Stimulated activated CD4-positive, alpha-beta T cell treated with anti-CD3 and anti-CD28 coated beads, Interleukin-4, amount 100 ng/mL, for 4 hours (primary cell): ENCODE measurements around the gene THEM5.
"Not testable (repeated sequence)": the region's sequence is repeated elsewhere in the genome, so short reads cannot be mapped to it uniquely, and the experiment has no call there.

Source experiments
- DNase-seq, 2 experiments: peaks; one replicate each; pipeline ENCODE4 v3.0.0-alpha.2; 2020

Gene THEM5

DNA sequence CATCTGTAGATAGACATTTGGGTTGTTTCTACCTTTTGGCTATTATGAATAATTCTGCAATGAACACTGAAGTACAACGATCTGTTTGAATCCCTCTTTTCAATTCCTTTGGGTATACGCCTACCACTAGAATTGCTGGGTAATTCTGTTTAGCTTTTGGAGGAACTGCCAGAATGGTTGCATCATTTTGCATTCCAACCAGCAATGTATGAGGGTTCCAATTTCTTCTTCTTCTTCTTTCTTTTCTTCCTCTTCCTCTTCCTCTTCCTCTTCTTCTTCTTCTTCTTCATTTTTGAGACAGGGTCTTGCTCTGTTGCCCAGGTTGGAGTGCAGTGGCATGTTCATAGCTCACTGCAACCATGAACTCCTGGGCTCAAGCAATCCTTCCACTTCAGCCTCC, 13.8 kb upstream of the THEM5 start:
- no peak for DNase-seq

DNA sequence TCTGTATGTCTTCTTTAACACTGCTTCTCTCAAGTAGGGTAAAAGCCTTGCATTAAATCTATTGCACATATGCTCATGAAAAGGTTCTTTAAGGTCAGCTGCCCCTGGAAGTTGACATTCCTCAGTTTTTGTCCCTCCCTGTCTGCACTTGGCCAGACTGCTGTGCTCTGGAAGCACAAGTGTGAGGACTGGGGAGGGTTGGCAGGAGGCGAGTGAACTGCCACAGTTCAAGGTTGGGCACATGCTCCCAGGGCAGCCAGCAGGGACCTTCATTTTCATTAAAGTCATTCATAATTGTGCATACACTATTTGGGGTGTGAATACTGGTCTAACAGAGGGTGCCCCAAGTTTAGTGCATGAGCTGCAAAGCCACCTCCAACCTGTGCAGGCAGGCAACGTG, 10.9 kb upstream of the THEM5 start:
- no peak for DNase-seq

DNA sequence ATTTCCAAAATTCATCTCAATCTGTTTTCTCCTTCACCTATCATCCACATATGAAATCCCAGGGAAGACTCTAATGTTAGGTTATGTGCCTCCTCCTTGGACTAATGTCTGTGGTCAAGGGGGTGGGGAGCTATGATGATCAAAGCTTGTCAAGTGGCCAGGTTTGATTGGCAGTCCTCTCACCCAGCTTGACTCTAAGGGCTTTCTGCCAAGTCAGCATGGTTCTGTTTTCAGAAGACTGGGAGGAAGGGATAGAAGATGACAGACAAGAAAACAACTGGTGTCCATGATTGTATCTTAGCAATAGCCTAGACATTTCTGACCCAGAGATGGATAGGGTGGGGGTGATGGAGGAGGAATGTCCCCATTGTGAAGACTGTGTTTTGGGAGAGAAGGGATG, 9.1 kb upstream of the THEM5 start:
- DNase-seq, result no peak

DNA sequence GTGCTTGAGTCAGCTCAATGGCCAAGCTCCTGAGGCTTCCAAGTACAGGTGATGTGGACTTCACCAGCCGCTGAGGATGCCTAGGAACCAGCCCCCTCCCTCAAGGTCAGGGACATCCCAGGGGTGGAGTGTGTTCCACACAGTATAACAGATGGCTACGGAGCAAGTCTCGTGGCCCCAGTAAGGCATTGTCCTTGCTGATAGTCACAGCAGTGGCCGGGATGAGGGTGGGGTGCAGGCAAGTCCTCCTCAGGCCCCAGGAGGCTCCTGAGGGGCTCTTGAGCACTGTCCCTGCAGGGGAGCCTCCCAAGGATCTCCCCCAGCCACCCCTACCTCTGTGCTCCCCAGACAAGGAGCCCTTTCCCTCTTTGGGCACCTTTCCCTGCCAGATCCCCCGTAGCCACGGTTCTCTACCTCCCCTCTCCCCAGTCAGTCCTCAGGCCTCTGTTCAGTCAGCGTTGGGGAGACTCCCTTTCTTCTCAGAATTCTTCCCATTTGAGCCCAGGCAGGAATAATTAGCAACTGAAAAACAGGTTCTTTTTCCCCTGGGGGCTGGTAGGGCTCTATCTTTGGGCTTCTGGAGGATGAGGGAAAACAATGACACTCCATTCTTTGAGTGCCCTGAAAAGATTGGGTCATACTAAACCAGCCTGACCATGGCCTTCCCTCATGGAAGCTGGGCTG, 7.1 kb upstream of the THEM5 start:
- DNase-seq, result no peak

DNA sequence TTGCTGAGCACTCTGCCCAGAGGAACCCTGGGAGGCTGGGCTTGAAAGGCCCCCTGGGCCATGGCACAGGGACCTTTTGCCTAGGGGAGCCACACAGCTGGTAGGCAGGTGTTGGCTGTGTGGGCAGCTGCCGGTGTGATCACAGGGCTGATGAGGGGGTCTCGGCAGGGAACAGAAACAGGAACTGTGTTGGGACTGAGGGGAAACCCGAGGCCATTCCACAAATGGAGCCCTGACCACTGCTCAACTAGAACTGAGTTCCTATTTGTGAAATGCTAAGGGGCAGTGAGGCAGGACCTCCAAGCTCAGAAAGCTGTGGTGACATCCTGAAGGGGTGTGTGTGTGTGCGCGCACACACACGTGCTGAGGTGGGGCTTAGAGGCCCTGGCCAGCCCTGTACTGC, 6.4 kb upstream of the THEM5 start:
- no peak for DNase-seq

DNA sequence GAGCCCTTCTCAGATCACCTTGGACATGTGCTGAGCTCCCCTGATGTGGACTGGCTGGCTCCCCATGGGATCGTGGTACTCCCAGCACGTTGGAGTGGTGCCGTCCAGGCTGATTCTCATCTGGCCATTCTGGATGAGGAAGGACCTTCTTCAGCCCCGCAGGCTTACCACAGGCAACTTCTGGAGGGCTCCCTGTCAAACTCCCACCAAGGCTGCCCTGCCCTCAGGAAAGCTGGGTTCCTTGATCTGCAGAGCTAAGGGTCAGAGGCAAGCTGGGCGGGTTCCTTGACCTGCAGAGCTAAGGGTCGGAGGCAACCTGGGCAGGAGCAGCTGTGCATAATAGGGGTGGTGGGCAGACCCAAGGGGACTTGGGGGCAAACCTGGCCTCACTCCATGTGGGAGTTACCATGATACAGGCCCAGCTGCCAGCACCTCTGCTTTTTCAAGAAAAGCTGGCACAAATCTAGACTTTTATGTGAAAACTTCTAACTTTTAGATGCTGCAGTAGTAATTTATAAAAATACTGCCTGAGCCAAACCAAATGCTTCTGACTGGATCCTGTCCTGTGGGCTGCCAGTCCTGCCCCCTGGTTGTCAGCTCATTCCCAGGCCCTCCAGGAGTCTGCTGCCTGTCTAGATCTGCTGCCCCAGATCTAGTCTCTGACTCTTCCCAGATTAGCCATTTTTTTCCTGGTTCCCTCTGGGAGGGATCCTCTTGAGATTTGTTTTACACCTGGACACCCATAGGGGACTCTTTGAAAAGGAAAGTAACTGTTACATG, 5.6 kb upstream of the THEM5 start:
- DNase-seq, result no peak

DNA sequence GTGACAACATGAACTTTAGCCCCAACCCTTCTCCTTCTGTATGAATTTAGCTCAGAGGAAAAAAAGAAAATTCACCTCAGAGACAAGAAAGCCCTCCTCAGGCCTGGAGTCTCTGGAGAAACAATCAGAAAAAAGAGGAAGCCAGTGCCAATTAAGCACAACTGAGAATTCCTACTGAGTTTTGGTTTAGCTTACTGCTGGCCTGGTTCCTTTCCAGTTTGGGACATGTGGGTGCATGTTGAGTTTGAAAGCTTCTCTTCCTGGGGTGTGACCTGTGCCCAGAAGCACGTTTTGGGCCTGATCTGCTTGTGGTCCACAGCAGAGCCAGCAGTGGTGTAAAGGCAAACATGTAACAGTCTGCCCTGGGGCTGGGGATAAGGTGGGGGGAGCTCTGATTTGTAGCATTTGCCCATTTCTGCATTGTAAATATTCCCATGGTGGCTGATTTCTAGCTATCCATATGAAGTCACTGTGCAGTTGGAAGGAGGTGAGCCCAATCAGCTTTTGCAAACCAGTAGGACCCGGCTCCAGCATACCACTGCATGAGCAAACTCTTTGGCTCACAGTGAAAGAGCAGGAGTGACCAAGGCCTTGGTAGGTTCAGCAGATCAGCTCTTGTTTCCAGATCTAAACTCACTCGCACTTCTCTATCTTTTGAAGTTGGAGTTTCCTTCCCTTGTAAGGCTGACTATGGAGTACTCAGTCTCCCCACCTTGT, 4.7 kb upstream of the THEM5 start:
- DNase-seq, result no peak

DNA sequence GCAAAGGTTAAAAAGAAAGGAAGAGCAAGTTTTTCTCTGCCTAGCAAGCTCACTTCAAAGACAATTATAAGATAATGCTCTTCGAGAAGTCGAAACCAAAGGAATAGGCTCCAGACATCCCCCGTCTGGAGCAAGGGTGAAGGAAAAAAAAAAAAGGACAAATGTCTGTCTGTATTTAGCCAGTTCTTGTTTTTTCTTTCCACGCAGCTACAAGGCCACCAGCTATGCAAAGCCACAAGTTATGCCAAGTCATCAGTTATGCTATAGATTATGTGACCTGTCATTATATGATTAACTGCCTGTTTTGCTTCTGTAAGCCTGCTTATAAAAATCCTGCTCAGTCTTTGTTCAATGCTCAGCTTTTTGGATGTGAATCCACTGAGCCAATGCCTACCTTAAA, 2.4 kb upstream of the THEM5 start:
- DNase-seq, result no peak

DNA sequence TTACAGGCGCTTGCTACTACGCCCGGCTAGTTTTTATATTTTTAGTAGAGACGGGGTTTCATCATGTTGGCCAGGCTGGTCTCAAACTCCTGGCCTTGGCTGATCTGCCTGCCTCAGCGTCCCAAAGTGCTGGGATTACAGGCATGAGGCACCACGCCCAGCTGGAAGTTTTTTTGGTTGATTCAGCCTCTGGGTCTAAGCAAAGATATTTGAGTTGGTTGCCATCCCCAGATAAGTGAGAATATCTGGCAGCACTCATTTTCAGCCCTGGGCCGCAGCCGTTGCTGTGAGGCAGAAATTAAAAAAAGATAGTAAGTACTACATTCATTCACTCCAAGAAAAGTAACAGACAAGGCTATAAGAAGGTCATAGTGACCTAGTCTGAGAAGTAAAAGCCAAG, 2.0 kb upstream of the THEM5 start:
- not testable (repeated sequence) for DNase-seq

DNA sequence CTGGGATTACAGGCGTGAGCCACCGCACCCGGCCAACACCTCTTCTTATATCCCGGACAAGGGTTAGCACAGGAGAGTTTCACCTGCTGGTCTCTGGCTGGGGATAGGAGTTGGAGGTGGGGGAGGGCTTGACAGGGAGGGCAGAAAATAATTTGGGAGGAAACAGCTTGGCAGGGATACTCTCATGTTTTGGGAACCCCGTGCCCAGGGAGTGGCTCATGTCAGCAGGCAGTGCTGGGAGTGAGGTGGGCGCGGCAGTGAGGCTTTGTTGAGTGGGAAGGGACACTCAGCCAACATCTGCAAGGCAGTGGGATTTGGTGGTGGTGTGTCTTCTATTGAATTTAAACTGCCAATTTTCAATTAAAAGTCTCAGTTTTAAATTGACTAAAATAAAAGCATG, 1.1 kb upstream of the THEM5 start:
- DNase-seq, result no peak

DNA sequence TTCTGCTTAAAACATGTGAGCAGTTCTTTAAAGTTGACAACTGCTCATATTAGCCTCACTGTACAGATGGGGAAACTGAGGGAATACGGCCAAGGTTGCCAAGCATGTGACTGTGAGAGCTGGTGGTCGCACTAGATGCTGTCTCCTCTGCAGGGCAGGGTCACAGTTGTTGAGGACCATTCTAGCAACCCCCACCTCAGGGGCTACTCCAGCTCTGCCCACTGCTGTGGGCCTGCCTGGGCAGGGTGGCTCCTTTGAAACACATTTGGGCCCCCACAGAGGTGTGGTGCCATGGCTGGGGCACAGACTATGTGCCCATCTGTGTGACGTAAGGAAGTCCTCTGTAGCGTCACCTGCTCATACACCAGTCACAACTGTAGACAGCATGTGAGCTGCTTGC, 779 bp downstream of the THEM5 start:
- DNase-seq, result no peak

DNA sequence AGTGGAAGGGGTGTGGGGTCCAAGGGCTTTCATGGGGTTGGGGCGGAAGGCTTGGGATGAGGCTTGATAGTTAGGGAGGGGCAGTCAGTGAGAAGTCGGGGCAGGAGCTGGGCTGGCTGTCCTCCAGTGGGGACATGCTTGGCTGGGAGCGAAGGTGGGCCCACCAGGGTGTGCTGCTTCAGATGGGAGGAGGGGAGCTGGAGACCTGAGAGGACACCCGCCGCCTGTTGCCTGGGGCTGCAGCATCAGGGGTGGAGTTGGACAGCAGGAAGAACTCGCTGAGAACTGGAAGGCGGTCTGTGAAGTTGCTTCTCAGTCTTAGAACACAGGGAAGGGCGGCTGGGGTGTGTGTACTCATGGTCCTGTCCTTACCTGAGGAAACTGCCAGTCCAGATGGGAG, 1.6 kb downstream of the THEM5 start:
- no peak for DNase-seq

DNA sequence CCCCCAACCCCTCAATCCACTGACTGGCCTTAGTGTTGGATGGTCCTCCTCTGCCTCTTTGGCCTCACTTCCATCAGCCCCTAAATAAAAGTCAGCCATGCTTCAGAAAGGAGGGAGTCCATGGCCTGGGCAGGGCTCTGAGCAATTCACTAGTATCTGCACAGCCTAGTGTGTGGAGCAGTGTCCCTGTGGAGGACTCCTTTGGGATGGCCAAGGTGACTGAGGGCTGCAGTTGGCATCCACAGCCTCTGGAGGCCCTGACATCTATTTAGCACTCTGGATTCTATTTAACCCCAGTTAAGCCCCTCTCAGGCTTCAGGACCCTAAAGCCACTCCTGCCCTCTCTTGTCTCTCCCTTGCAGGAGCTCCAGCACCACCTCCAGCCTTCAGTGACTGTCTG, 3.6 kb downstream of the THEM5 start:
- no peak for DNase-seq

DNA sequence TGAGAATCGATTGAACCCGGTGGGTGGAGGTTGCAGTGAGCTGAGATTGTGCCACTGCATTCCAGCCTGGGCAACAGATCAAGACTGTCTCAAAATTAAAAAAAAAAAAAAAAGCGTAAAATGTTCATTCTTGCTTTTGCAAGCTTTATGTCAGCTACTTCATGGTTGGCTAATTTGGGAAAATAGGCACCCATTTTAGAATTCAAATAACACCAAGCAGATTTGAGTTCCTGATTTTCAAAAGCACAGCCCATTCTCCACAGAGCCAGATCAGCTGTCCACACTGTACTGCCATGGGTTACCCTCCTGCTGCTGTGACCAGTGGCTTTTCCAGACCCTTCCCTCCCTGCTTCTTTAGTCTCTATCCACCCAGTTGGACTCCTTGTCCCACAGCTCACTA, 4.4 kb downstream of the THEM5 start:
- DNase-seq, result no peak

DNA sequence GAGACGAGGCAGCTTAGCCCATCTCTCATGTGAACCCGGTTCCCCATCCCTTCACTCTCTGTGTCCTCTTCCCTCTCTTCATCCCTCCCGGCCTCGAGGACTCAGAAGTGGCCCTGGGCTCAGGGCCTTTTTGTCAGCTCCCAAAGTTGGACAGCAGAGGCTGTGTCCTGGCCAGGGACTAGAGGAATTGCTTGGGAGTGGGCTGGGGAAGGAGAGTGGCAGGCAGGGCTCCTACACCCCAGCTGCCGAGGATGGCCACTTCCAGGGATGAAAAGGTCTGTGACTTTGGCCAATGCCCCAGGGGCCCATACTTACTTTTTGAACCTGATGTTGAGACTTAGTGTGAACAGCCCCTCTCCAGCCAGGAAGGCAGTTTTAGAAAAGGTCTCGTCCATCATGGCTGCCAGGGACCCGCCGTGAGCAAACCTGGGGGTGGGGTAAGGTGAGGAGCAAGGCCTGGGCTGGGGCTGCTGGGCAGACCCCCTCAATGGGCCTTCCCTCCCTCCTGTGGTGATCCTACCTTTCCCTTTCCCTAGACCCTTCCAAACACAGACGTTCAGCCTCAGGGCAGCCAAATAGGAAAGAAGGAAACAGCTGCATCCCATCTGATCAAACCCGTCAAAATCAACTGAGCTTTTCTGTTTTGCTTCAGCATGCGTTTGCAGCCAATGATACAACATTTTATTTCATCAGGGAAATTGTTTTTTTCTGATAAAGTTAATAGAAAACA, 5.5 kb downstream of the THEM5 start:
- no peak for DNase-seq

DNA sequence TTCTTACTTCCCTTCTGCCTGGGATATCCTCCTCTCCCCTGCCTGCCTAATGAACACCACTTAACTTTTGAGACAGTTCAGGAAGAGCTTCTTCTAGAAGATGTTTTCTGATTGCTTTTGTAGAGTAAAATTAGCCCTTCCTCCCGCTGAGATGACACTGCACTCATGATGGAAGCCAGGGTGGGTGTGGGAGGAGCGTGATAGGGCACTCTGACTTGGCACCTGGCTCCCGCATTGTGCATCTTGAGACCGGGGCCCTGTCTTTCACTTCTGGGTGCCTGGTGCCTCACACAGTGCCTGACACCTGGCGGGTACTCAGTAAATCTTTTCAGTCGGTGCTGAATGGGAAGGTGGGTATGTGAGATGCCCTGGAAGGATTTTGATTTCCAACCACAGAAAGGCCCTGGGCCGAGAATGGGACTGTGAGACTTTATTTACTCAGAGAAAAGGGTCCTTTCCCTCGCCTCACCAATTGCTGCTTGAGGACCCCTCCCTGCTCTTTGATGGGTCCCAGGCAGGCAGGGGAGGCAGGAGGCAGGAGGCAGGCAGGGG, 6.8 kb downstream of the THEM5 start:
- no peak for DNase-seq

DNA sequence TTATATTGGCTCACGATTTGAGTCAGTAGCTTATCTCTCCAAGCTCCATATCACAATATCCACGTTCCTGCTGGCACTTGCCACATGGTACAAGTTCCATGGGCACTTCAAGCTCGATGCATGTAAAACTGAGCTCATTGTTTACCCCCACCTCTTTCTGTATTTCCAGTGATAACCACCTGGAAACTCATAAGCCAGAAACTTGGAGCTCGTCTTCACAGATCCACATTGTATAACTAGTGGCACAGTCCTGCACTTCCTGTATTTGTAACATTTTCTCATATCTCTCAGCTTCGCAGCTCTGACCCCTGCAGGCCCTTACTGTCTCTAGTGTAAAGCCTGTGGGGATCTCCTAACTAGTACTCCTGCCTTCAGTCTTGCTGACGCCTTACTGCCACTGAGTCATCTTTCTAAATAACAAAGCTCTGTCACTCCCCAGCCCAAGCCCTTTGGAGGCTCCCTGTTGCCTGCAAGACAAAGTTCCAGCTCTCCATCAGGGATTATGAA, 7.4 kb downstream of the THEM5 start:
- DNase-seq, result no peak

DNA sequence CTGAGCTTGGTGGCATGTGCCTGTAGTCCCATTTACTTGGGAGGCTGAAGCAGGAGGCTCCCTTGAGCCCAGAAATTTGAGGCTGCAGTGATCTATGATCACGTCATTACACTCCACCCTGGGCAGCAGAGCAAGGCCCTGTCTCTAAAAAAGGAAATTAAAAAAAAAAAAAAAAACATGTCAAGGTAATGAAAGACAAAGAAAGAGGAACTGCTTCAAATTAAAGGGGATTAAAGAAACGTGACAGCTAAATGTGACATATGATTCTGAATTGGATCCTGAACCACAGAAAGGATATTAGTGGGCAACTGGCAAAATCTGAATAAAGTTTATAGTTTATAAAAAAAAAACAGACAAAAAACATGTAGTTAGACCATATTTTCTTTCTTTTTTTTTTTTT, 10.1 kb downstream of the THEM5 start:
- no peak for DNase-seq

DNA sequence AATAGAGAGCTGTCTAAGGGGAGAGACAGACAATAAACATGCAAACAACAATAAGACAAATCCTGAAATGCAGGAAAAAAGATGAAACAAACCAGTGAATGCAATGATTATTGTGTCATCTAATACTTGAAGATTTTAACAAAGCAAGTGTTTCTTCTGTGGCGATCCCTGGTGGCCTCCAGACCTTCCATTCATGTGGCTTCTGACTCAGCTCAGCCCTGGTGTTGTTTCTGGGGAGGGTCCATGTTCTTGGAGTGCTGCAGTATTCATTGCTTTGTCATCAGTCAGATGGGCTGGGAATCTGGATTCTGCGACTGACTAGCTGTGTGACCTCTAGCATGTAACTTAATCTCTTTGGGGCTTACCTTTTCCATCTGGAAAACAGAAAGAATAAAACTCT, 12.4 kb downstream of the THEM5 start:
- no peak for DNase-seq

DNA sequence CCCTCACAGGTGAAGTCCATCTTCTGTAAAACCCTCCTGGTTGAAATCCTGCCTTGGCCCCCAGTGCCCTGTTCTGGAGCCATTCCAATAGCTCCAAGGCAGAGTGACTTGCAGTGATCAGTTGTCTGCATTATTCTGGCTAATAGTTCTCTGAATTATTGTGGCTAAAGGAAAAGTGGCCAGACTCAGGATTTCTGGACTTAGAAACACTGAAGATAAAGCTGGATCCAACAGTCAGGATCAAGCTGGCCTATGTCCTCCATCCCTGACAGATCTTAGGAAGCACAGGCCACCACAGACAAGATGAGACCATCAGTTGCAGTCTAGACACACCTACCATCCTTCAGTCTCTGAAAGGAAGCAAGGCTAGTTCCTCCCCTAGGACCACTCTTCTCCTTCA, 13.1 kb downstream of the THEM5 start:
- no peak for DNase-seq

DNA sequence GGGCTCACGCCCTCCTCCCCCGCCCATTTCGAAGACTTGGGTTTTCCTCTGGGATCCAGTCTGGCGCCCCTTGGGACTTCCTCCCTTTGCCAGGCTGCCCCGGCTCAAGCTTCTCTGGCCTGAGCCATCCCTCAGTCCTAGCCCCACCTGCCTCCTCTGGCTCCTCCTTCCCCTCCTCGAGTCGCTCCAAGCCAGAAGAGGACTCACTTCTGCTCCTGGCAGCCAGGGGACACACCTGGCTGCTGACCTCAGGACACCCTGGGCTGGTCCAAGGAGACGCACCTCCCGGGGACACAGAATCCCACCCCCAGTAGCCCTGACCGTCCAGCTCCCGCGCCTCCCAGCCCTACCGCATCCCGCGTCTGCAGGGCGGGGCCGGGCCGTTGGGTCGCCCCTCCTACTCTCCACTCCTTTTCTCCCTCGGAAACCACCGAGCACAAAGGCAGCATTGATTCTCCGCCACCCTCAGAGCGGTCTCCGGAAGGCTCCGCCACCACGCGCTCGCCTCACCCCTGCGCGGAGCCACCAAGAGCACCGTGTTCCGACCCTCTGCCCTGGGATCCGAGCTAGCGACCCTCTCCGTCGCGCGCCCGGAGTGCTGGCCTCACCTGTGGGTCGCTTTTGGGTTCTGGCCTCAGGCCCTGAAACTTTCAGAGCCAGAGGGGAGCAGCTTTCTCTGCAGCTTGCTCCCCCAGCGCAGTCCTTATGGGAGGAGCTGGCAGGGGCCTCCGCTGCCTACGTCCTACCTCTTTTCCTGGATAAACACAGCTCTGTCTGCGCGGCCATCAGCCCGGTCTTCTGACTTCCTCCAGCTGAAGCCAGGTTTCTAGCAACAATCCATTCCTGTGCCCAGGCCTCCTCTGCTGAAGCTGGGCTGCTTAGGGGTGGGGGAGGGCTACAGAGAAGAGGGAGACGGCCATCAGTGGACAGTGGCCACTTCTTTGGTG, 13.8 kb downstream of the THEM5 start, which contains the start of gene C2CD4D:
TSS of gene C2CD4D (minus strand) at position 364 of the 947 bp plus-strand sequence. CDS start 831 bp downstream, outside the sequence.
- DNase-seq, result peak; percentile 63 to 70

DNA sequence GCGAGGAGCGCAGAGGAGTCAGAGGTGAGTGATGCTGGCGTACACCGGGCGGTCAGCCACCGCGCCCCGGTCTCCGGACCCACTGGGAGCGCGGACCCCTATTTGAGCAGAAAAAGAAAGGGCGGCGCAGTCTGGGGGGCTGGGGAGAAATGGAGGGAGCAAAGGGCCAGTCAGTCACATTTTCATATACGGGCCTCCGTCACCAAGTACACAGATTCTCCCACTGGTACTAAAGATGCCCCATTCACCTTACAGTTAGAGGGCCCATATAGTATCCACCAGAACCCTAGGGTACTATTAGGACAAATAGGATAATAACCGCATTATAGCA, 14.5 kb downstream of the THEM5 start:
- no peak for DNase-seq
